ENCODE measurements around the gene PLIN1. TPM values are rescaled to one million over a fixed set of nuclear protein-coding genes. Genes with fewer than 3 reads are reported as not detected.

Gene PLIN1
- total and polyA plus RNA-seq, 2 donors (not counting 3 experiments of a cell fraction or from before 2014, with no cell fraction given), result 0.07 TPM; not detected in 1

DNA sequence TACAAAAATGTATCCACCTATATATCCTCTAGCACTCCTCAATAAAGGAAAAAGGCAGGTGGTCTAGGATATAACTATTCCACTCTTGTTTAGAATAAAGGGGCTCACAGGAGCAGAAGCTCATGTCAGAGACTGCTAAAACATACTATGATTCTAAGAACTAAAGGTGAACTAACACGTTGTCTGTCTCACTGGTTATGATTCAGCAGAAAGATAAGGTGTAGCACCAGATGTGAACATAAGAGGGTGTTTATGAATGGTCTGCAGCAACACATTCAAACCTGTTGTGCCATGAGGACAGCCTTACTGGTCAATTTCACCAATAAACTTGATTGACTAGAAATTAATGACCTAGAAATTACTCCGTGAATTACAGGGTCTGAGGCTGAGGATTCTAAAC, 6.8 kb upstream of the PLIN1 start:
- intact Hi-C loops (cut with micrococcal nuclease) (no loop called here), dilution Hi-C loops (cut with MboI; ENCODE audit: extremely low pct_ligation_motif_present, low sequenced_read_pairs) (no loop called here)
- Histone ChIP-seq H3K9me3 (replicated peaks; ENCODE audit: control insufficient read depth, insufficient read depth, low read length) (no peaks in the 10 kb centered on the region), H3K9me1 (replicated peaks; ENCODE audit: control insufficient read depth, extremely low read depth, insufficient read depth, low read length) (no peaks in the 10 kb centered on the region), H3K79me2 (ENCODE audit: control insufficient read depth, insufficient read depth, low read length) (no peaks in the 10 kb centered on the region), H3K4me3 (replicated peaks in 1 of 3; ENCODE audit: insufficient read depth in 1 of 3, low read depth in 1 of 3, low read length in 3 of 3) (no peak overlapping the region), H4K20me1 (replicated peaks; ENCODE audit: control insufficient read depth, extremely low read depth, insufficient read depth, low read length) (no peaks in the 10 kb centered on the region), H3K36me3 (ENCODE audit: control insufficient read depth in 2 of 2, extremely low read depth in 1 of 2, insufficient read depth in 2 of 2, low read length in 2 of 2) (peaks cover 0 to 2% of the 10 kb centered on the region in 2 experiments), H3K27me3 (ENCODE audit: control insufficient read depth in 2 of 2, insufficient read depth in 2 of 2, low read length in 2 of 2) (no peaks in the 10 kb centered on the region), H3K4me2 (ENCODE audit: insufficient read depth, low read length) (no peak overlapping the region), H3K4me1 (ENCODE audit: control insufficient read depth, extremely low read depth, insufficient read depth, low read length) (peaks cover 2% of the 10 kb centered on the region), H2AFZ (ENCODE audit: low read depth, low read length) (no peak overlapping the region), H3K9ac (replicated peaks; ENCODE audit: extremely low read depth, insufficient read depth, low read length) (no peak overlapping the region), H3K27ac (ENCODE audit: insufficient read depth, low read depth, low read length) (no peak overlapping the region)
- no peak for DNase-seq (ENCODE audit: low read depth, low spot score)
- TF ChIP-seq, protein P1, sequence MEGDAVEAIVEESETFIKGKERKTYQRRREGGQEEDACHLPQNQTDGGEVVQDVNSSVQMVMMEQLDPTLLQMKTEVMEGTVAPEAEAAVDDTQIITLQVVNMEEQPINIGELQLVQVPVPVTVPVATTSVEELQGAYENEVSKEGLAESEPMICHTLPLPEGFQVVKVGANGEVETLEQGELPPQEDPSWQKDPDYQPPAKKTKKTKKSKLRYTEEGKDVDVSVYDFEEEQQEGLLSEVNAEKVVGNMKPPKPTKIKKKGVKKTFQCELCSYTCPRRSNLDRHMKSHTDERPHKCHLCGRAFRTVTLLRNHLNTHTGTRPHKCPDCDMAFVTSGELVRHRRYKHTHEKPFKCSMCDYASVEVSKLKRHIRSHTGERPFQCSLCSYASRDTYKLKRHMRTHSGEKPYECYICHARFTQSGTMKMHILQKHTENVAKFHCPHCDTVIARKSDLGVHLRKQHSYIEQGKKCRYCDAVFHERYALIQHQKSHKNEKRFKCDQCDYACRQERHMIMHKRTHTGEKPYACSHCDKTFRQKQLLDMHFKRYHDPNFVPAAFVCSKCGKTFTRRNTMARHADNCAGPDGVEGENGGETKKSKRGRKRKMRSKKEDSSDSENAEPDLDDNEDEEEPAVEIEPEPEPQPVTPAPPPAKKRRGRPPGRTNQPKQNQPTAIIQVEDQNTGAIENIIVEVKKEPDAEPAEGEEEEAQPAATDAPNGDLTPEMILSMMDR (IDR thresholded peaks at IDR 0.05; ENCODE audit: extremely low read depth in 1 of 2, insufficient read depth in 1 of 2, low read depth in 1 of 2, low read length in 2 of 2), result no peak
- TF ChIP-seq MYC (IDR thresholded peaks at IDR 0.05; ENCODE audit: low read depth, low read length) (no peak), POLR2AphosphoS5 (IDR thresholded peaks at IDR 0.05; ENCODE audit: insufficient read depth, low read depth, low read length) (no peak), JUN (IDR thresholded peaks at IDR 0.05; ENCODE audit: borderline replicate concordance, insufficient read depth, insufficient read length, low read depth) (no peak), FOS (IDR thresholded peaks at IDR 0.05; ENCODE audit: borderline replicate concordance, insufficient read depth, low read length) (no peak)
- TF ChIP-seq, protein P2, sequence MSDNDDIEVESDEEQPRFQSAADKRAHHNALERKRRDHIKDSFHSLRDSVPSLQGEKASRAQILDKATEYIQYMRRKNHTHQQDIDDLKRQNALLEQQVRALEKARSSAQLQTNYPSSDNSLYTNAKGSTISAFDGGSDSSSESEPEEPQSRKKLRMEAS (IDR thresholded peaks at IDR 0.05; ENCODE audit: insufficient read depth, insufficient read length), result no peak
- no peak for FAIRE-seq
- ChIA-PET CTCF (interaction anchor here (1.0 to 1.2 kb wide), 2 partner anchors 9 to 13 kb away, joined by 3 to 4 read pairs; no protein-coding TSS in a partner anchor), POLR2A (no interaction called here)
- no TSS peak for BruUV-seq (replicated peaks)

Data from endothelial cell of umbilical vein (primary cell).